Measurements from ENCODE around the gene SPIN2B. TPM values are rescaled to one million over a fixed set of nuclear protein-coding genes. Genes with fewer than 3 reads are reported as not detected.

Gene SPIN2B
- total and polyA plus RNA-seq, 2 donors (not counting 1 experiment from before 2014, with no cell fraction given), result 11.3 to 23.5 TPM

- ChIA-PET CTCF (no interaction called here), POLR2A (no interaction called here)
- no peak overlapping the region for H3K4me3 ChIP-seq (ENCODE audit: control extremely low read depth in 1 of 5, extremely low read depth in 1 of 5, insufficient read depth in 1 of 5, low read depth in 2 of 5, low read length in 4 of 5)
- H3K27ac Mint-ChIP-seq, result no peak overlapping the region
- H3K36me3 ChIP-seq (replicated peaks in 1 of 2; ENCODE audit: control extremely low read depth in 1 of 2, control insufficient read depth in 1 of 2, extremely low read depth in 1 of 2, insufficient read depth in 2 of 2, low read length in 1 of 2), result peaks cover 0 to 4% of the 10 kb centered on the region in 2 experiments
- no peaks in the 10 kb centered on the region for H4K20me1 ChIP-seq (ENCODE audit: control insufficient read depth, insufficient read depth, low read length, poor library complexity, severe bottlenecking)
- no peaks in the 10 kb centered on the region for H3K27me3 ChIP-seq (replicated peaks in 1 of 4; ENCODE audit: control extremely low read depth in 1 of 4, control insufficient read depth in 3 of 4, insufficient read depth in 4 of 4, low read length in 3 of 4)
- H3K27ac ChIP-seq (ENCODE audit: low read length in 2 of 2), result no peak overlapping the region
- H3K4me1 Mint-ChIP-seq, result no peaks in the 10 kb centered on the region
- no peaks in the 10 kb centered on the region for H3K27me3 Mint-ChIP-seq
- WGBS (ENCODE audit: insufficient coverage), result no CpG with 5 or more reads among the region's 2 CpGs
- no peaks in the 10 kb centered on the region for H3K79me2 ChIP-seq (ENCODE audit: control insufficient read depth, insufficient read depth, low read length)
- no peak overlapping the region for H3K9ac ChIP-seq (ENCODE audit: low read length)
- DNase-seq (no peak), ATAC-seq (ENCODE audit: low read depth) (no peak)
- H3K4me1 ChIP-seq (ENCODE audit: control insufficient read depth in 2 of 2, insufficient read depth in 2 of 2, low read length in 2 of 2), result no peaks in the 10 kb centered on the region
- intact Hi-C loops (cut with micrococcal nuclease), result no loop called here
- H3K9me3 Mint-ChIP-seq (ENCODE audit: insufficient read depth), result no peaks in the 10 kb centered on the region
- H3K4me3 Mint-ChIP-seq, result no peak overlapping the region
- TF ChIP-seq EZH2 (IDR thresholded peaks at IDR 0.05; ENCODE audit: borderline replicate concordance, insufficient read depth, low read depth, low read length, poor library complexity, severe bottlenecking) (no peak), CTCF (IDR thresholded peaks at IDR 0.05) (no peak)
- no peak overlapping the region for H2AFZ ChIP-seq (ENCODE audit: insufficient read depth, low read depth, low read length, poor library complexity, severe bottlenecking)
- H3K4me2 ChIP-seq (replicated peaks; ENCODE audit: low read depth, low read length, poor library complexity, severe bottlenecking), result no peak overlapping the region
- H3K9me3 ChIP-seq (ENCODE audit: control extremely low read depth in 1 of 3, control insufficient read depth in 2 of 3, insufficient read depth in 1 of 3, low read length in 2 of 3), result no peaks in the 10 kb centered on the region
These were observed 16.4 kb downstream of the SPIN2B start for GRCh38 chrX:57104921-57105398.

GRCh38 chrX:57104406-57104805, 16.9 kb downstream of the SPIN2B start:
- Histone ChIP-seq H4K20me1 (ENCODE audit: control insufficient read depth, insufficient read depth, low read length, poor library complexity, severe bottlenecking) (no peaks in the 10 kb centered on the region), H3K9me3 (ENCODE audit: control extremely low read depth in 1 of 3, control insufficient read depth in 2 of 3, insufficient read depth in 1 of 3, low read length in 2 of 3) (no peaks in the 10 kb centered on the region), H3K4me3 (ENCODE audit: control extremely low read depth in 1 of 5, extremely low read depth in 1 of 5, insufficient read depth in 1 of 5, low read depth in 2 of 5, low read length in 4 of 5) (no peak overlapping the region), H3K27me3 (replicated peaks in 1 of 4; ENCODE audit: control extremely low read depth in 1 of 4, control insufficient read depth in 3 of 4, insufficient read depth in 4 of 4, low read length in 3 of 4) (no peaks in the 10 kb centered on the region), H2AFZ (ENCODE audit: insufficient read depth, low read depth, low read length, poor library complexity, severe bottlenecking) (no peak overlapping the region), H3K79me2 (ENCODE audit: control insufficient read depth, insufficient read depth, low read length) (no peaks in the 10 kb centered on the region), H3K4me1 (ENCODE audit: control insufficient read depth in 2 of 2, insufficient read depth in 2 of 2, low read length in 2 of 2) (no peaks in the 10 kb centered on the region), H3K27ac (ENCODE audit: low read length in 2 of 2) (no peak overlapping the region), H3K9ac (ENCODE audit: low read length) (no peak overlapping the region), H3K36me3 (replicated peaks in 1 of 2; ENCODE audit: control extremely low read depth in 1 of 2, control insufficient read depth in 1 of 2, extremely low read depth in 1 of 2, insufficient read depth in 2 of 2, low read length in 1 of 2) (peaks cover 0 to 4% of the 10 kb centered on the region in 2 experiments), H3K4me2 (replicated peaks; ENCODE audit: low read depth, low read length, poor library complexity, severe bottlenecking) (no peak overlapping the region)
- intact Hi-C loops (cut with micrococcal nuclease), result no loop called here
- no peak for TF ChIP-seq CTCF (IDR thresholded peaks at IDR 0.05)
- no peak for TF ChIP-seq EZH2 (IDR thresholded peaks at IDR 0.05; ENCODE audit: borderline replicate concordance, insufficient read depth, low read depth, low read length, poor library complexity, severe bottlenecking)
- no peak overlapping the region for H3K27ac Mint-ChIP-seq
- CTCF ChIA-PET, result no interaction called here
- DNase-seq (no peak), ATAC-seq (ENCODE audit: low read depth) (no peak)
- POLR2A ChIA-PET, result no interaction called here
- WGBS (ENCODE audit: insufficient coverage), result 100% methylated on average over 3 of the region's 4 CpGs
- no peaks in the 10 kb centered on the region for H3K27me3 Mint-ChIP-seq
- H3K9me3 Mint-ChIP-seq (ENCODE audit: insufficient read depth), result no peaks in the 10 kb centered on the region
- H3K4me3 Mint-ChIP-seq, result no peak overlapping the region
- no peaks in the 10 kb centered on the region for H3K4me1 Mint-ChIP-seq

Measured in B cell (primary cell).